HG03457 (cell line): ENCODE data around the gene ACD.

Experiments used
- ATAC-seq: cut with Tn5 transposase; IDR thresholded peaks from one replicate; pipeline ENCODE4 v1.9.1; 2021; ENCODE audit warnings: moderate number of reproducible peaks; ENCODE audit not compliant: unreplicated experiment

Gene ACD

GRCh38 chr16:67662653-67663010, 2.6 kb upstream of the ACD start:
- no peak for ATAC-seq

DNA sequence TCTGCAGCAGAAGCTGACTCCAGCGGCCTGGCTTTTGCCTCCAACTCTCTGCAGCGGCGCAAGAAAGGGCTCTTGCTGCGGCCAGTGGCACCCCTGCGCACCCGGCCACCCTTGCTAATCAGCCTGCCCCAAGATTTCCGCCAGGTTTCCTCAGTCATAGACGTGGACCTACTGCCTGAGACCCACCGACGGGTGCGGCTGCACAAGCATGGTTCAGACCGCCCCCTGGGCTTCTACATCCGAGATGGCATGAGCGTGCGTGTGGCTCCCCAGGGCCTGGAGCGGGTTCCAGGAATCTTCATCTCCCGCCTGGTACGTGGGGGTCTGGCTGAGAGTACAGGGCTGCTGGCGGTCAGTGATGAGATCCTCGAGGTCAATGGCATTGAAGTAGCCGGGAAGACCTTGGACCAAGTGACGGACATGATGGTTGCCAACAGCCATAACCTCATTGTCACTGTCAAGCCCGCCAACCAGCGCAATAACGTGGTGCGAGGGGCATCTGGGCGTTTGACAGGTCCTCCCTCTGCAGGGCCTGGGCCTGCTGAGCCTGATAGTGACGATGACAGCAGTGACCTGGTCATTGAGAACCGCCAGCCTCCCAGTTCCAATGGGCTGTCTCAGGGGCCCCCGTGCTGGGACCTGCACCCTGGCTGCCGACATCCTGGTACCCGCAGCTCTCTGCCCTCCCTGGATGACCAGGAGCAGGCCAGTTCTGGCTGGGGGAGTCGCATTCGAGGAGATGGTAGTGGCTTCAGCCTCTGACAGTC, 2.0 kb upstream of the ACD start:
- no peak for ATAC-seq

DNA sequence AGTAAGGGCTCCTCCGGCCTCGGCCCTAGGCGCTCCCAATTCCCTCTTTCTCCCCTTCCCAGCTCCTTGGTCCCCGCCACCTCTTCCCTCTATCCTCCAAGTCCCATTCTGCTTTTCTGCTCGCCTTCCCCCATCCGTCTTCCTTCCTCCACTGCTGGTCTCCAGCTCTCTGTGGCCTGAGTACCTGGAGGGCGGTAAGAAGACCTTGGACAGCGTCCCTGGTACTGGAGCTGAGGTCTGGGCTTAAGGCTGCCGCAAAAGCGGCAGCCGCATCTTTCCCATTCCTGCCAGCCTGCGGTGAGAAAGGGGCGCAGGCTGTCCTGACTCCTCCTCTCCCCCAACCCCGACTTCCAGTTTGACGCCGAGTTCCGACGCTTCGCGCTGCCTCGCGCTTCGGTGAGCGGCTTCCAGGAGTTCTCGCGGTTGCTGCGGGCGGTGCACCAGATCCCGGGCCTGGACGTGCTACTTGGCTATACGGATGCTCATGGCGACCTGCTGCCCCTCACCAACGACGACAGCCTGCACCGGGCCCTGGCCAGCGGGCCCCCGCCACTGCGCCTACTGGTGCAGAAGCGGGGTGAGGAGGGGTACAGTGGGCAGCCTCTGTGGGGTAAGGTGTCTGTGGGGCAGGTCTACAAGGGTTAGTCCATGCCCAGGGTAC, 1.2 kb upstream of the ACD start:
- no peak for ATAC-seq

- peak; percentile 56 for ATAC-seq
Observed at GRCh38 chr16:67660564-67661028, 536 bp upstream of the ACD start, which contains the start of gene PARD6A. PARD6A (plus strand) TSS chr16:67660960; CDS start chr16:67661039, 79 bp downstream.

DNA sequence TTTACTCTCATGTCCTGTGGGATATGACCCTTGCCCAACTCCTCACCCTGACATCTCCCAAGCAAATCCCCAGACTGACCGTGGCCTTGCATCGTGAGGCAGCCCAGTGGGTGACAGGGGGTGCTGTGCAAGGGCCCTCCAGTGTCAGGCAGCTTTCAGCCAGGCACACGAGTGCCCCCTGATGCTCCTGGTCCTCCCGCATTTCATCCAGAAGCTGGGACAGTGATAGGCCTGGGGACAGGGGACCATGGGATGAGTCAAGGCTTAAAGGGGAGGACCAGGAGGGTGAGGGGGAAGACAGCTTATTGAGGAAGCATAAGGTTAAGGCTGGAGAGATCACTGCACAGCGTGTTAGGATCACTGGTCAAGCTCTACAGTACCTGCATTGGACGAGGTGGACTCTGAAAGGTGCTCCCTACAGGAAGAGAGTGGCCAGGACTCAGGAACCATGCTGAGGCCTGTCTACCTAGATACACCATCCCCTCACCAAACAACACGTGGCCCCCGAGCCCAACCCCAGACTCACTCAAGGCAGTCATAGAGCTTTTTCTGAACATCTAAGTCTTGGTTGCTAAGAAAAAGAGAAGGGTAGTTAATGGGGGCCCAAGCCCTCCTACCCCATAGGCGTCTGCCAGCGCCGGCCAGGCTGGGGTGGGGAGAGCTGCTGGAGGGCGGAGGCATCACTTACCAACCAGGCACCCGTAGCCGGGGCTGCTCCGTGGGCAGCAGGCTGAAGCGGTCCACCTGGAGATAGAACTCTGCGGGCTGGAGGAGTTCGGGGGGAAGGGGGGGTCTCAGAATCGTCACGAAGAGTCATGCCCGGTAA, 998 bp downstream of the ACD start:
- no peak for ATAC-seq

GRCh38 chr16:67657751-67658518, 2.1 kb downstream of the ACD start:
- ATAC-seq, result no peak

GRCh38 chr16:67657017-67657608, 2.9 kb downstream of the ACD start:
- ATAC-seq, result no peak

DNA sequence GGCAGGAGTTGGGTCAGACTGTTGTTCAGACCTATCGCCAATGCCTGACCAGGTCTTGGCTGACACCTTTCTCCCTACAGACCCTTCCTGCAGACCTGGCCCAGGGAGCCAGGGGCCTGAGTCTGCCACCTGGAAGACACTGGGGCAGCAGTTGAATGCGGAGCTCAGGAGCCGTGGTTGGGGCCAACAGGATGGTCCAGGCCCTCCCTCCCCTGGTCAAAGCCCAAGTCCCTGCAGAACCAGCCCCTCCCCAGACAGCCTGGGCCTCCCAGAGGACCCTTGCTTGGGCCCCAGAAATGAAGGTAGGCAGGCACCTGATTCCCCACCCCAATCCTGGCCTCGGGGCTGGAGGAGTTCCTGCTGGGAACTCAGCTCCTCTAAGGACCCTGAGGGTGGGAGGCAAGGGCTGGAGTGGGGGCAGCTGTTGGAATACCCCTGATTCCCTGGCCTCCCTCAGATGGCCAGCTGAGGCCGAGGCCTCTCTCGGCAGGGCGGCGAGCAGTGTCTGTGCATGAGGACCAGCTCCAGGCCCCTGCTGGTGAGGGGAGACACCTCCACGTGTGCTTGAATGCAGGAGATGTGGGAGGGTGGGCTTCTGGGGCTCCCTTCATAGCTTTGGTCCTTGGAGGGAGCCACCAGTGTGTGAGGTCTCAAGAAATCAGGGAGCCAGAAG, 3.6 kb downstream of the ACD start:
- ATAC-seq, result no peak

GRCh38 chr16:67655363-67655762, 4.7 kb downstream of the ACD start:
- ATAC-seq, result no peak

GRCh38 chr16:67654403-67654911, 5.6 kb downstream of the ACD start:
- no peak for ATAC-seq

DNA sequence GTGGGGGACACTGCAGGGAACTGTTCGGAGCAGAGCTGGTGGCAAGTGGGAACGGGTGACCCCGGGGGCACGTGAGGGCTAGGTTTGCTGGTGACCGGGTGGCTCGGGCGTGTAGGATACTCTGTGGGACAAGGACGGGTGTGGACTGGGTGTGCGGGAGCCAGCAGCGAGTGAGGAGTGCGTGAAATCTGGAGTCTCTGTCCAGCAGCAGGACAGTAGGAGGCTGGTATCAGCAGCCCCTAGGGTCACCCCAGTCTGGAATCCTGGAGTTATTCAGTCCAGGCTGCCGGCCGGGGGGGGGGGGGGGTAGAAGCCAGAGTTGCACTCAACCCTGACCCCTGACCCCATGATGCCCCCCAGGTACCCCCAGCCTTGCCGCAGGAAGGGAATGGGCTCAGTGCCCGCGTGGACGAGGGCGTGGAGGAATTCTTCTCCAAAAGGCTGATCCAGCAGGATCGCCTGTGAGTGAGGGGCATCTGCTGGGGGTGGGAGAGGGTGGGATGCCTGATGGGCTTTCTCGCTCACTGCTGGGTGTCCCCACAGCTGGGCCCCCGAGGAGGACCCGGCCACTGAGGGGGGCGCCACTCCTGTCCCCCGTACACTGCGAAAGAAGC, 6.2 kb downstream of the ACD start:
- no peak for ATAC-seq

GRCh38 chr16:67653128-67653788, 6.8 kb downstream of the ACD start:
- ATAC-seq, result no peak

DNA sequence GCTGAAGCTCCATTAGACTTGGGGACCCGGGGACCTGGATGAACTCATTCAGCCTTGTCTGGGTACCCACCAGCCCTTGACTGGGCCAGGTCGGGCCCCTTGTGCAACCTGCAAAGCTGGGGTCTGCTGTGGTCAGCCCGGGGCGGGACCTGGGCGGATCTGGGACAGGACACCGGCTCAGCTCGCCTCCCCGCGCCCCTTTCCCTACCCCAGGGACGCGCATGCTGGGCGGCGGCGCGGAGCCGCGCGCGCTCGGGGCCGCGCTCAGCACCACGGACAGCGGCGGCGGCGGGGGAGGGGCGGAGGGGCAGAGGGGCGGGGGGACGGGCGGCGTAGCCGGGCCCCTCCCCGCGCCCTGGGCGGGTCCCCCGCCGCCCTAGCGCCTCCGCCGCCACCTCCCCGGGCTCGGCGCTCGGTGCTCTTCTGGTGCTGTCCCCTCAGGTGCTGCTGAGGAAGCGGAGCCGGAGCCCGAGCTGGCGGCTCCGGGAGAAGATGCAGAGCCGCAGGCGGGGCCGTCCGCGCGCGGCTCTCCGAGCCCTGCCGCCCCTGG, 7.4 kb downstream of the ACD start:
- no peak for ATAC-seq

- no peak for ATAC-seq
Observed at GRCh38 chr16:67651847-67652246, 8.2 kb downstream of the ACD start.

DNA sequence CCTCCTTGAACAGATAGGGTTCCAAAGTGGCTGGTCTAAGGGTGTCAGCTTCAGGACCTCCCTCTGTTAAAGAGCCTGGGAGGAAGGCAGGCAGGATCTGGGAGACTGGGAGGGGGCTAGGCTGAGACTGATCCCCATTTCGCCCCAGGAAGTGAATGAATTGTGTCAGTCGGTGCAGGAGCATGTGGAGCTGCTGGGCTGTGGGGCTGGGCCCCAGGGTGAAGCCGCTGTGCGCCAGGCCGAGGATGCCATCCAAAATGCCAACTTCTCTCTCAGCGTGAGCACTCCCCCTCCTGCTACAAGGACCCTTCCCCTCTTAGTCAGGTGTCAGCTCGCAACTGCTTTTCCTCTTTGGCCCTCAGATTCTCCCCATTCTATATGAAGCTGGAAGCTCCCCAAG, 9.0 kb downstream of the ACD start:
- no peak for ATAC-seq

DNA sequence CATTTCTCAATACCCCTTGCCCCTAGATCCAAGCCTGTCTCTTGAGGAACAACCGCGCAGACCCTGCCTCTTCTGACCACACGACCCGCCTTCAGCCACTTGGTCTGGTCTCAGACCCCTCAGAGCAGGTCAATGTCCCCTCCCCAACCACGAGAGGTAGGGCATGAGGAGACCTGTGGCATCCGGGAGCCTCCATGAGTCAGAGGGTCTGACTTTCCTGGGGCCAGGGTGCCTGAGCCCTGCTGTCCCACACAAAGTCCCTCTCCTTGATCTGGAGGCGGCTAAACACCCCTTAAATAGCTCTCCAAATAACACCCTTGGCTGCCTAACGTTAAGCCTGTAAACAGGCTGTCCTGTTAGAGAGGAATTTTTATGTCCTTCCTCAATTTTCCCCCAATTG, 10.0 kb downstream of the ACD start:
- no peak for ATAC-seq

GRCh38 chr16:67649494-67649931, 10.5 kb downstream of the ACD start:
- no peak for ATAC-seq

DNA sequence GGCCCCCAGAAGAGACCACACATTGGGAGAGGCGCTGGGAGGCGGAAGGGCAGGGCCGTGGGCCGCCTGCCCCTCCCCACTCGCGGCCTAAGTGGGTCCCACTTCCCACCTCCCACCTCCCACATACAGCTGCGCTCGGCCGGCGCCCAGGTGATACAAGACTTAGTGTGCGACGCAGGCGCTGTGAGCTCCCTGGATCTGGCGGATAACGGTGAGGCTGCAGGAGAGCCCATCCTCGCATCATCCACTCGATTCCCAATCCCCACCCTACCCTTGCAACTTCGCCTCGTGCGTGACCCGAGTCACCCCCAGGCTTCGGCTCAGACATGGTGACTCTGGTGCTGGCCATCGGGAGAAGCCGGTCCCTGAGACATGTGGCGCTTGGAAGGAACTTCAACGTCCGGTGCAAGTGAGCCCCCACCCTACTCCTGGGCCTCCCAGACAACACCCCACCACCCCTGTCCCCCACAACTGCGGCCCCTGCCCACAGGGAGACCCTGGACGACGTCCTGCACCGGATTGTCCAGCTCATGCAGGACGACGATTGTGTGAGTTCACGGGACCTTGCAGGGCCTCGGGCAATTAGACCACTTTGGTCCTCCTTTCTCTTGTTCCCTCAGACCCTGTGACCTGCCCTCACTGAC, 11.2 kb downstream of the ACD start:
- no peak for ATAC-seq
